HCT116 (cell line): Measurements from ENCODE around the gene FBN1. TPM values are rescaled to one million over a fixed set of nuclear protein-coding genes. Genes with fewer than 3 reads are reported as not detected.

ENCODE experiments used
- ATAC-seq: fragments of 200-7000 bp; cut with Tn5 transposase; 2 replicates; pipeline ENCODE4 v1.9.1; 2020; ENCODE audit warnings: mild to moderate bottlenecking, moderate library complexity
- BruUV-seq: library from RNA; stranded (reverse); fragments of 400-500 nt; replicated peaks from 2 replicates; lab custom pipeline; 2021; lab: Mats Ljungman, UMichigan
- CTCF ChIA-PET: fragments of 300-600 bp; sonication (Branson Sonifier 250); formaldehyde crosslinking; loops from one replicate; lab custom pipeline; 2021; ENCODE audit warnings: antibody characterized with exemption; lab: Charles Lee
- POLR2A ChIA-PET: fragments of 300-600, 350-600 bp; sonication (Branson Sonifier 250); formaldehyde crosslinking; loops from one replicate; lab custom pipeline; 2021; ENCODE audit warnings: antibody characterized with exemption; lab: Charles Lee
- RAD21 ChIA-PET, 2 experiments: fragments of 300-600 bp; sonication (Branson Sonifier 250); formaldehyde crosslinking; loops; one replicate each; lab custom pipeline; 2023; ENCODE audit warnings: low total read pairs in 2 of 2; ENCODE audit not compliant: uncharacterized antibody in 2 of 2, unreplicated experiment in 2 of 2, low non-redundant PET in 1 of 2; lab: Charles Lee
- DNase-seq: peaks from one replicate; pipeline ENCODE4 v3.0.0-alpha.2; 2010; ENCODE audit warnings: low read depth, low spot score
- H2AFZ ChIP-seq: fragments of 200-600 bp; shearing (Covaris generic), sonication (generic); 2 replicates; pipeline ENCODE4 v1.6.1; 2017; ENCODE audit warnings: low read depth, mixed run types, mixed read lengths, antibody characterized with exemption, low read length; ENCODE audit not compliant: poor library complexity, severe bottlenecking
- H3K27ac ChIP-seq: 2 replicates; pipeline ENCODE4 v1.5.1; 2012; ENCODE audit warnings: low read depth, low read length
- H3K27me3 ChIP-seq: fragments of 200-600 bp; sonication (generic); 2 replicates; pipeline ENCODE4 v1.6.1; 2016; ENCODE audit warnings: mixed run types, low read length, mixed read lengths; ENCODE audit not compliant: insufficient read depth
- H3K36me3 ChIP-seq, 2 experiments: fragments of 200-500 bp in 1 of 2; fragments of 200-600 bp in 1 of 2; sonication (Bioruptor generic) in 1 of 2; sonication (generic) in 1 of 2; 2 replicates each; pipeline versions ENCODE4 v1.5.1 to v1.6.1; 2014 to 2016; ENCODE audit warnings: low read length in 2 of 2, inconsistent platforms in 1 of 2, mixed read lengths in 1 of 2, mixed run types in 1 of 2; ENCODE audit not compliant: insufficient read depth in 2 of 2, control insufficient read depth in 1 of 2
- H3K4me1 ChIP-seq, 2 experiments: fragments of 200-600 bp in 1 of 2; sonication (generic) in 1 of 2; 2 replicates each; pipeline versions ENCODE4 v1.5.1 to v1.6.1; 2012 to 2017; ENCODE audit warnings: low read length in 2 of 2, inconsistent platforms in 1 of 2, mild to moderate bottlenecking in 1 of 2, mixed read lengths in 1 of 2, mixed run types in 1 of 2, moderate library complexity in 1 of 2; ENCODE audit not compliant: insufficient read depth in 2 of 2, control insufficient read depth in 1 of 2
- H3K4me2 ChIP-seq: fragments of 200-600 bp; sonication (generic); 2 replicates; pipeline ENCODE4 v1.6.1; 2017; ENCODE audit warnings: mixed run types, low read length, mixed read lengths
- H3K4me3 ChIP-seq, 2 experiments: fragments of 200-600 bp in 1 of 2; sonication (generic) in 1 of 2; replicated peaks in 1 of 2; 2 replicates each; pipeline ENCODE4 v1.5.1; 2011 to 2016; ENCODE audit warnings: low read length in 2 of 2, control low read depth in 1 of 2, low read depth in 1 of 2, mild to moderate bottlenecking in 1 of 2, mixed read lengths in 1 of 2, mixed run types in 1 of 2
- H3K79me2 ChIP-seq: fragments of 200-600 bp; sonication (generic); 2 replicates; pipeline ENCODE4 v1.6.1; 2017; ENCODE audit warnings: mild to moderate bottlenecking, mixed run types, low read length, moderate library complexity, mixed read lengths; ENCODE audit not compliant: insufficient read depth
- H3K9ac ChIP-seq: fragments of 200-600 bp; sonication (generic); 2 replicates; pipeline ENCODE4 v1.6.1; 2016; ENCODE audit warnings: low read length, mixed read lengths
- H3K9me2 ChIP-seq: fragments of 200-600 bp; sonication (generic), shearing (Covaris generic); 2 replicates; pipeline ENCODE4 v1.6.1; 2017; ENCODE audit warnings: mixed run types, mild to moderate bottlenecking, moderate library complexity; ENCODE audit not compliant: insufficient read depth
- H3K9me3 ChIP-seq, 2 experiments: fragments of 200-500 bp in 1 of 2; fragments of 200-600 bp in 1 of 2; sonication (Bioruptor generic) in 1 of 2; sonication (generic) in 1 of 2; 2 replicates each; pipeline ENCODE4 v1.6.1; 2014 to 2017; ENCODE audit warnings: low read length in 2 of 2, mixed read lengths in 2 of 2, inconsistent platforms in 1 of 2, low read depth in 1 of 2, mild to moderate bottlenecking in 1 of 2, mixed run types in 1 of 2, moderate library complexity in 1 of 2; ENCODE audit not compliant: control insufficient read depth in 1 of 2, insufficient read depth in 1 of 2
- H4K20me1 ChIP-seq: fragments of 200-600 bp; sonication (generic), shearing (Covaris generic); 2 replicates; pipeline ENCODE4 v1.6.1; 2017; ENCODE audit warnings: mixed run types, mild to moderate bottlenecking, moderate library complexity; ENCODE audit not compliant: insufficient read depth
- CBX3 ChIP-seq: IDR thresholded peaks from 2 replicates; pipeline ENCODE4 v1.6.1; 2012; ENCODE audit warnings: low read depth
- CEBPB ChIP-seq: IDR thresholded peaks from 2 replicates; pipeline ENCODE4 v1.6.1; 2012; ENCODE audit warnings: low read depth
- EGR1 ChIP-seq: IDR thresholded peaks from 2 replicates; pipeline ENCODE4 v1.6.1; 2012; ENCODE audit warnings: low read depth
- EZH2 ChIP-seq: fragments of 200-600 bp; sonication (generic); IDR thresholded peaks from 2 replicates; pipeline ENCODE4 v1.6.1; 2017; ENCODE audit warnings: antibody characterized with exemption, mixed run types
- FOSL1 ChIP-seq: IDR thresholded peaks from 2 replicates; pipeline ENCODE4 v1.6.1; 2012; ENCODE audit warnings: low read depth
- POLR2A ChIP-seq: IDR thresholded peaks from 2 replicates; pipeline ENCODE4 v1.7.0; 2011; ENCODE audit warnings: borderline replicate concordance; ENCODE audit not compliant: insufficient read depth, insufficient read length; ENCODE audit errors: extremely low read depth
- POLR2AphosphoS5 ChIP-seq: IDR thresholded peaks from 2 replicates; pipeline ENCODE4 v1.6.1; 2011; ENCODE audit warnings: mild to moderate bottlenecking, low read depth, low read length, moderate library complexity
- RAD21 ChIP-seq: IDR thresholded peaks from 2 replicates; pipeline ENCODE4 v1.6.1; 2012; ENCODE audit warnings: low read depth, mild to moderate bottlenecking
- SRF ChIP-seq: IDR thresholded peaks from 2 replicates; pipeline ENCODE4 v1.6.1; 2012; ENCODE audit warnings: low read depth
- TCF7L2 ChIP-seq: IDR thresholded peaks from 2 replicates; pipeline ENCODE4 v1.7.0; 2011; ENCODE audit warnings: borderline replicate concordance, inconsistent platforms; ENCODE audit not compliant: insufficient read depth, insufficient read length; ENCODE audit errors: extremely low read depth
- YY1 ChIP-seq: IDR thresholded peaks from 2 replicates; pipeline ENCODE4 v1.6.1; 2011; ENCODE audit warnings: low read length, low read depth, moderate library complexity, mild to moderate bottlenecking; ENCODE audit not compliant: insufficient replicate concordance; ENCODE audit errors: extremely low read depth
- ZBTB33 ChIP-seq: IDR thresholded peaks from 2 replicates; pipeline ENCODE4 v1.6.1; 2011; ENCODE audit warnings: mild to moderate bottlenecking, low read length, moderate library complexity; ENCODE audit not compliant: insufficient replicate concordance; ENCODE audit errors: extremely low read depth
- ZFX ChIP-seq: fragments of 450-650 bp; IDR thresholded peaks from 2 replicates; pipeline ENCODE4 v1.6.1; 2017
- ZNF274 ChIP-seq: fragments of 200-500 bp; sonication (Bioruptor generic); IDR thresholded peaks from 2 replicates; pipeline ENCODE4 v1.6.1; 2014; ENCODE audit warnings: mild to moderate bottlenecking, low read depth, low read length, inconsistent platforms
- intact Hi-C: fragments of 100-400 bp; cut with micrococcal nuclease; formaldehyde crosslinking; loops from 2 replicates; pipeline ENCODE4 v1.10.0; 2022
- total RNA-seq: library from RNA; stranded (reverse); gene quantifications from one replicate; pipeline ENCODE4 v1.2.1, GENCODE V29; 2021; ENCODE audit not compliant: unreplicated experiment
- TF ChIP-seq, protein P1 (sequence below): IDR thresholded peaks from 2 replicates; pipeline ENCODE4 v1.6.1; 2012
- TF ChIP-seq, protein P2 (sequence below), 3 experiments: fragments of 200-600 bp in 1 of 3; sonication (generic) in 1 of 3; IDR thresholded peaks in 2 of 3; conservative IDR thresholded peaks in 1 of 3; 2 replicates each; pipeline ENCODE4 v1.5.1; 2012 to 2017; ENCODE audit warnings: low read depth in 2 of 3, low read length in 2 of 3, antibody characterized with exemption in 1 of 3, borderline replicate concordance in 1 of 3, control low read depth in 1 of 3, mild to moderate bottlenecking in 1 of 3, mixed read lengths in 1 of 3, mixed run types in 1 of 3, moderate library complexity in 1 of 3; ENCODE audit not compliant: insufficient read depth in 1 of 3

The FBN1 gene
- total RNA-seq, 1 experiment from 2014 or later = 1.7 TPM

DNA sequence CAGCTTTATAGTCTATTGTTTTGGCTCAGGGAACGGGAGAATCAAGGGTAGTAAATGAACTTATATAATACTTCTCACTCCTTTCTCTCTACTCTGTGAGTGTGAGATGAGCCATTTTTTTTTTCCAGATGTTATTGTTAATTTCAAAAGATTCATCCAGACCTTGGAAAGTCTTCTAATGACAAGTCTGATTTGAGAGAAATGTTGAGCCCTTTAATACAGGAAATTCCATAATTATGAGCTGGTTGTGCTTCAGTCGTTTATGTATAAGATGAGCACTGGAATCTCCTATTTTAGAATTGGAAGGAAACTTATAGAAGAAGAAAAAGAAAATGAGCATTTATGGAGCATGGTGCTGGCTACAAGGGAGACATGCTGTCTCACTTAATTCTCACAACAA lies 92.0 kb downstream of the FBN1 start:
- POLR2A ChIA-PET = no interaction called here
- H3K4me1 ChIP-seq = no peaks in the 10 kb centered on the region
- no peak for DNase-seq
- TF ChIP-seq FOSL1 = no peak
- TF ChIP-seq, protein P1, sequence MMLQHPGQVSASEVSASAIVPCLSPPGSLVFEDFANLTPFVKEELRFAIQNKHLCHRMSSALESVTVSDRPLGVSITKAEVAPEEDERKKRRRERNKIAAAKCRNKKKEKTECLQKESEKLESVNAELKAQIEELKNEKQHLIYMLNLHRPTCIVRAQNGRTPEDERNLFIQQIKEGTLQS = no peak
- no peak for TF ChIP-seq POLR2A
- no peak for TF ChIP-seq ZNF274
- TF ChIP-seq YY1 = no peak
- TF ChIP-seq CBX3 = no peak
- intact Hi-C loops = no loop called here
- H3K36me3 ChIP-seq = no peaks in the 10 kb centered on the region
- CTCF ChIA-PET = no interaction called here
- ATAC-seq = no peak
- BruUV-seq = no TSS peak
- no peak overlapping the region for H3K9ac ChIP-seq
- no peaks in the 10 kb centered on the region for H4K20me1 ChIP-seq
- no peak overlapping the region for H3K27ac ChIP-seq
- no peaks in the 10 kb centered on the region for H3K79me2 ChIP-seq
- no peaks in the 10 kb centered on the region for H3K9me3 ChIP-seq
- no peak overlapping the region for H3K4me2 ChIP-seq
- RAD21 ChIA-PET = no interaction called here
- H3K27me3 ChIP-seq = no peaks in the 10 kb centered on the region
- no peaks in the 10 kb centered on the region for H3K9me2 ChIP-seq
- H2AFZ ChIP-seq = no peak overlapping the region
- no peak overlapping the region for H3K4me3 ChIP-seq

GRCh38 chr15:48550822-48551525 lies 94.5 kb downstream of the FBN1 start:
- no peak overlapping the region for H3K4me2 ChIP-seq
- no peaks in the 10 kb centered on the region for H4K20me1 ChIP-seq
- RAD21 ChIA-PET = no interaction called here
- intact Hi-C loops = no loop called here
- H3K4me1 ChIP-seq = no peaks in the 10 kb centered on the region
- H2AFZ ChIP-seq = no peak overlapping the region
- BruUV-seq = no TSS peak
- H3K27ac ChIP-seq = no peak overlapping the region
- H3K9me2 ChIP-seq = no peaks in the 10 kb centered on the region
- H3K4me3 ChIP-seq = no peak overlapping the region
- CTCF ChIA-PET = no interaction called here
- no peaks in the 10 kb centered on the region for H3K27me3 ChIP-seq
- H3K9ac ChIP-seq = no peak overlapping the region
- POLR2A ChIA-PET = no interaction called here
- H3K9me3 ChIP-seq = no peaks in the 10 kb centered on the region
- DNase-seq (no peak), ATAC-seq (no peak)
- H3K36me3 ChIP-seq = no peaks in the 10 kb centered on the region
- no peaks in the 10 kb centered on the region for H3K79me2 ChIP-seq
- TF ChIP-seq ZBTB33 = no peak
- TF ChIP-seq, protein P2, sequence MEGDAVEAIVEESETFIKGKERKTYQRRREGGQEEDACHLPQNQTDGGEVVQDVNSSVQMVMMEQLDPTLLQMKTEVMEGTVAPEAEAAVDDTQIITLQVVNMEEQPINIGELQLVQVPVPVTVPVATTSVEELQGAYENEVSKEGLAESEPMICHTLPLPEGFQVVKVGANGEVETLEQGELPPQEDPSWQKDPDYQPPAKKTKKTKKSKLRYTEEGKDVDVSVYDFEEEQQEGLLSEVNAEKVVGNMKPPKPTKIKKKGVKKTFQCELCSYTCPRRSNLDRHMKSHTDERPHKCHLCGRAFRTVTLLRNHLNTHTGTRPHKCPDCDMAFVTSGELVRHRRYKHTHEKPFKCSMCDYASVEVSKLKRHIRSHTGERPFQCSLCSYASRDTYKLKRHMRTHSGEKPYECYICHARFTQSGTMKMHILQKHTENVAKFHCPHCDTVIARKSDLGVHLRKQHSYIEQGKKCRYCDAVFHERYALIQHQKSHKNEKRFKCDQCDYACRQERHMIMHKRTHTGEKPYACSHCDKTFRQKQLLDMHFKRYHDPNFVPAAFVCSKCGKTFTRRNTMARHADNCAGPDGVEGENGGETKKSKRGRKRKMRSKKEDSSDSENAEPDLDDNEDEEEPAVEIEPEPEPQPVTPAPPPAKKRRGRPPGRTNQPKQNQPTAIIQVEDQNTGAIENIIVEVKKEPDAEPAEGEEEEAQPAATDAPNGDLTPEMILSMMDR (IDR thresholded peaks at IDR 0.05 in 2 of 3, conservative IDR thresholded peaks at IDR 0.05 in 1 of 3; ENCODE audit: borderline replicate concordance in 1 of 3, insufficient read depth in 1 of 3, low read depth in 2 of 3, low read length in 2 of 3) = no peak
- no peak for TF ChIP-seq ZFX
- no peak for TF ChIP-seq POLR2A
- no peak for TF ChIP-seq TCF7L2
- no peak for TF ChIP-seq FOSL1
- TF ChIP-seq SRF = no peak
- TF ChIP-seq EZH2 = no peak
- no peak for TF ChIP-seq EGR1
- no peak for TF ChIP-seq YY1
- TF ChIP-seq ZNF274 = no peak
- no peak for TF ChIP-seq POLR2AphosphoS5
- TF ChIP-seq RAD21 = no peak
- no peak for TF ChIP-seq CBX3
- TF ChIP-seq CEBPB = no peak
